ENCODE results near the gene CTIF.

Gene CTIF

GRCh38 chr18:48841381-48842258 is 302.8 kb downstream of the CTIF start:
- DNase-seq, result no peak

GRCh38 chr18:48842259-48843061 is 303.6 kb downstream of the CTIF start:
- DNase-seq, result peak; percentile 64

- DNase-seq, result no peak
Observed at GRCh38 chr18:48843162-48843561, 304.3 kb downstream of the CTIF start.

- DNase-seq, result no peak
Observed at GRCh38 chr18:48843596-48843995, 304.8 kb downstream of the CTIF start.

- DNase-seq, result no peak
Observed at GRCh38 chr18:48844271-48844670, 305.4 kb downstream of the CTIF start.

- no peak for DNase-seq
Observed at GRCh38 chr18:48845174-48845573, 306.3 kb downstream of the CTIF start.

- no peak for DNase-seq
Observed at GRCh38 chr18:48846423-48846932, 307.6 kb downstream of the CTIF start.

GRCh38 chr18:48847807-48848486 is 309.1 kb downstream of the CTIF start:
- DNase-seq, result no peak

- no peak for DNase-seq
Observed at GRCh38 chr18:48848641-48849143, 309.9 kb downstream of the CTIF start.

GRCh38 chr18:48850822-48851598 is 312.2 kb downstream of the CTIF start:
- DNase-seq, result peak; percentile 57

GRCh38 chr18:48851599-48851960 is 312.7 kb downstream of the CTIF start:
- peak; percentile 70 for DNase-seq

GRCh38 chr18:48852292-48852691 is 313.5 kb downstream of the CTIF start:
- no peak for DNase-seq

GRCh38 chr18:48852794-48853193 is 314.0 kb downstream of the CTIF start:
- DNase-seq, result no peak

- no peak for DNase-seq
Observed at GRCh38 chr18:48853588-48853987, 314.8 kb downstream of the CTIF start.

- no peak for DNase-seq
Observed at GRCh38 chr18:48854780-48855179, 315.9 kb downstream of the CTIF start.

GRCh38 chr18:48855422-48856377 is 316.9 kb downstream of the CTIF start:
- no peak for DNase-seq

- no peak for DNase-seq
Observed at GRCh38 chr18:48857023-48857694, 318.3 kb downstream of the CTIF start.

- no peak for DNase-seq
Observed at GRCh38 chr18:48858676-48859075, 319.8 kb downstream of the CTIF start.

GRCh38 chr18:48859311-48860268 is 320.8 kb downstream of the CTIF start:
- DNase-seq, result peak; percentile 97

All from retina (tissue), 1 donor.